Fibroblast of lung (primary cell): Measurements from ENCODE around the gene ACAD8.

Experiments
- EZH2 ChIP-seq: IDR thresholded peaks from 2 replicates; pipeline ENCODE4 v1.5.1; 2012; ENCODE audit warnings: low read length, control low read depth, mild to moderate bottlenecking; ENCODE audit errors: missing control alignments
- TF ChIP-seq, protein P1 (sequence below), 2 donors: IDR thresholded peaks in 1 of 2; conservative IDR thresholded peaks in 1 of 2; 1 replicate in 1 of 2; 2 replicates in 1 of 2; pipeline ENCODE4 v1.5.1; 2011 to 2012; ENCODE audit warnings: low read length in 2 of 2, control low read depth in 1 of 2, inconsistent platforms in 1 of 2, low read depth in 1 of 2, mild to moderate bottlenecking in 1 of 2

DNA sequence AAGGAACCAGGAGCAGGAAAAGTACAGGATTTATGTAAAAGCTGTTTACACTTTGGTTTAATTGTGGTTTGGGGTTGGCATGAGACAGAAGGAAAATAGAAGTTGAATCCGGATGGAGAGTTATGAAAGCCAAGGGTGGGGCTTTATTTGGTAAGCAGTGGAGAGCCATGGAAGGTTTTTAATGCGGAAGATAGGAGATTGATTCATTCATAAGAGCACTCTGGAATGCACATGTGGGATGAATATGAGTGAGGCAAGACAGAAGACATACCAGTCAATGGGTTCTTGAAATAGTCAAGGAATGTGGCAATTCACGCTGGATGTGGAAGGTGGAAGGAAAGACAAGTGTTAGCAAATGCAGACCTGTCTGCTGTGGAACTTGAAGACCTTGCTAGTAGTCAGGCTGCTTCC is 13.5 kb downstream of the ACAD8 start:
- TF ChIP-seq, protein P1, sequence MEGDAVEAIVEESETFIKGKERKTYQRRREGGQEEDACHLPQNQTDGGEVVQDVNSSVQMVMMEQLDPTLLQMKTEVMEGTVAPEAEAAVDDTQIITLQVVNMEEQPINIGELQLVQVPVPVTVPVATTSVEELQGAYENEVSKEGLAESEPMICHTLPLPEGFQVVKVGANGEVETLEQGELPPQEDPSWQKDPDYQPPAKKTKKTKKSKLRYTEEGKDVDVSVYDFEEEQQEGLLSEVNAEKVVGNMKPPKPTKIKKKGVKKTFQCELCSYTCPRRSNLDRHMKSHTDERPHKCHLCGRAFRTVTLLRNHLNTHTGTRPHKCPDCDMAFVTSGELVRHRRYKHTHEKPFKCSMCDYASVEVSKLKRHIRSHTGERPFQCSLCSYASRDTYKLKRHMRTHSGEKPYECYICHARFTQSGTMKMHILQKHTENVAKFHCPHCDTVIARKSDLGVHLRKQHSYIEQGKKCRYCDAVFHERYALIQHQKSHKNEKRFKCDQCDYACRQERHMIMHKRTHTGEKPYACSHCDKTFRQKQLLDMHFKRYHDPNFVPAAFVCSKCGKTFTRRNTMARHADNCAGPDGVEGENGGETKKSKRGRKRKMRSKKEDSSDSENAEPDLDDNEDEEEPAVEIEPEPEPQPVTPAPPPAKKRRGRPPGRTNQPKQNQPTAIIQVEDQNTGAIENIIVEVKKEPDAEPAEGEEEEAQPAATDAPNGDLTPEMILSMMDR (conservative IDR thresholded peaks at IDR 0.05 in 1 of 2, IDR thresholded peaks at IDR 0.05 in 1 of 2; ENCODE audit: low read depth in 1 of 2, low read length in 2 of 2): no peak
- no peak for TF ChIP-seq EZH2
